ENCODE measurements around the gene PPIG. TPM values are rescaled to one million over a fixed set of nuclear protein-coding genes. Genes with fewer than 3 reads are reported as not detected.

Gene PPIG
- total RNA-seq, 4 donors from 2014 or later, result 33.3 to 58.8 (median 37.6) TPM

- WGBS, 2 donors (ENCODE audit: low coverage in 1 of 2), result 86 to 100% methylated on average over 2 of the region's 2 CpGs
- Histone ChIP-seq H3K4me1 (no peaks in the 10 kb centered on the region), H3K27ac (no peak overlapping the region), H3K36me3 (no peaks in the 10 kb centered on the region), H3K4me3 (no peak overlapping the region), H3K27me3 (no peaks in the 10 kb centered on the region), H3K9me3 (no peaks in the 10 kb centered on the region)
- ATAC-seq, result no peak
- no peak for TF ChIP-seq POLR2A (IDR thresholded peaks at IDR 0.05)
- no peak for TF ChIP-seq EP300 (IDR thresholded peaks at IDR 0.05)
- TF ChIP-seq CTCF (IDR thresholded peaks at IDR 0.05), result no peak
- TF ChIP-seq POLR2AphosphoS5 (IDR thresholded peaks at IDR 0.05), result no peak
These were observed 89.8 kb downstream of the PPIG start for GRCh38 chr2:169673921-169674320.

GRCh38 chr2:169676357-169676756 is 92.2 kb downstream of the PPIG start:
- H3K4me3 ChIP-seq, result no peak overlapping the region
- no peaks in the 10 kb centered on the region for H3K9me3 ChIP-seq
- H3K36me3 ChIP-seq, result no peaks in the 10 kb centered on the region
- whole genome bisulfite sequencing, 2 donors (ENCODE audit: low coverage in 1 of 2), result 55 to 63% methylated on average over 3 of the region's 3 CpGs
- TF ChIP-seq POLR2A (IDR thresholded peaks at IDR 0.05) (no peak), EP300 (IDR thresholded peaks at IDR 0.05) (no peak), POLR2AphosphoS5 (IDR thresholded peaks at IDR 0.05) (no peak), CTCF (IDR thresholded peaks at IDR 0.05) (no peak)
- no peak for ATAC-seq
- no peak overlapping the region for H3K27ac ChIP-seq
- no peaks in the 10 kb centered on the region for H3K4me1 ChIP-seq
- H3K27me3 ChIP-seq, result no peaks in the 10 kb centered on the region

- WGBS, 2 donors (ENCODE audit: low coverage in 1 of 2), result 60 to 90% methylated on average over 1 to 5 of the region's 6 CpGs
- H3K36me3 ChIP-seq, result no peaks in the 10 kb centered on the region
- no peaks in the 10 kb centered on the region for H3K4me1 ChIP-seq
- no peak overlapping the region for H3K27ac ChIP-seq
- no peak overlapping the region for H3K4me3 ChIP-seq
- TF ChIP-seq EP300 (IDR thresholded peaks at IDR 0.05) (no peak), POLR2A (IDR thresholded peaks at IDR 0.05) (no peak), CTCF (IDR thresholded peaks at IDR 0.05) (no peak), POLR2AphosphoS5 (IDR thresholded peaks at IDR 0.05) (no peak)
- ATAC-seq, result no peak
- H3K9me3 ChIP-seq, result no peaks in the 10 kb centered on the region
- no peaks in the 10 kb centered on the region for H3K27me3 ChIP-seq
These were observed 92.7 kb downstream of the PPIG start for GRCh38 chr2:169676850-169677249.

GRCh38 chr2:169683054-169683424 is 98.9 kb downstream of the PPIG start:
- TF ChIP-seq EP300 (IDR thresholded peaks at IDR 0.05), result no peak
- TF ChIP-seq CTCF (IDR thresholded peaks at IDR 0.05), result no peak
- TF ChIP-seq POLR2AphosphoS5 (IDR thresholded peaks at IDR 0.05), result no peak
- Histone ChIP-seq H3K27me3 (no peaks in the 10 kb centered on the region), H3K9me3 (no peaks in the 10 kb centered on the region), H3K36me3 (no peaks in the 10 kb centered on the region), H3K27ac (no peak overlapping the region), H3K4me1 (no peaks in the 10 kb centered on the region), H3K4me3 (no peak overlapping the region)
- WGBS, 2 donors (ENCODE audit: low coverage in 1 of 2), result 47 to 88% methylated on average over 3 of the region's 3 CpGs
- no peak for ATAC-seq

GRCh38 chr2:169683425-169684134 is 99.4 kb downstream of the PPIG start:
- no peak for ATAC-seq
- Histone ChIP-seq H3K9me3 (no peaks in the 10 kb centered on the region), H3K4me1 (no peaks in the 10 kb centered on the region), H3K27ac (no peak overlapping the region), H3K4me3 (no peak overlapping the region), H3K36me3 (no peaks in the 10 kb centered on the region), H3K27me3 (no peaks in the 10 kb centered on the region)
- no peak for TF ChIP-seq POLR2AphosphoS5 (IDR thresholded peaks at IDR 0.05)
- TF ChIP-seq POLR2A (IDR thresholded peaks at IDR 0.05), result no peak
- TF ChIP-seq CTCF (IDR thresholded peaks at IDR 0.05), result no peak
- 49 to 62% methylated on average over 3 of the region's 3 CpGs for WGBS, 2 donors (ENCODE audit: low coverage in 1 of 2)

All from gastroesophageal sphincter (tissue), 4 donors.